Gastrocnemius medialis (tissue), 4 donors: Measurements from ENCODE around the gene LAMTOR2. TPM values are rescaled to one million over a fixed set of nuclear protein-coding genes. Genes with fewer than 3 reads are reported as not detected.

Experiments used
- ATAC-seq, 2 donors: fragments of 150-250 bp; one replicate each; pipeline ENCODE4 v1.9.1; 2016
- DNase-seq, 2 donors: peaks; one replicate each; pipeline ENCODE4 v3.0.0-alpha.2; 2019
- H3K27ac ChIP-seq, 4 donors: fragments of 200-600 bp; sonication (generic); 1 replicate in 1 of 4; 2 replicates in 3 of 4; pipeline ENCODE4 v1.5.1; 2016 to 2018; ENCODE audit warnings: mild to moderate bottlenecking in 2 of 4, moderate library complexity in 1 of 4
- H3K27me3 ChIP-seq, 3 donors: fragments of 200-600 bp; sonication (generic) in 2 of 3; 1 replicate in 1 of 3; 2 replicates in 2 of 3; pipeline versions ENCODE4 v1.5.1 to v1.6.0; 2016 to 2019; ENCODE audit warnings: mild to moderate bottlenecking in 1 of 3, moderate library complexity in 1 of 3
- H3K36me3 ChIP-seq, 2 donors: fragments of 200-600 bp; sonication (generic) in 1 of 2; one replicate each; pipeline ENCODE4 v1.5.1; 2017 to 2018
- H3K4me1 ChIP-seq, 2 donors: fragments of 200-600 bp; sonication (generic) in 1 of 2; one replicate each; pipeline ENCODE4 v1.5.1; 2016 to 2017; ENCODE audit warnings: mild to moderate bottlenecking in 2 of 2
- H3K4me3 ChIP-seq, 4 donors: fragments of 200-600 bp; sonication (generic) in 3 of 4; 1 replicate in 1 of 4; 2 replicates in 3 of 4; pipeline ENCODE4 v1.5.1; 2016 to 2019; ENCODE audit warnings: mild to moderate bottlenecking in 2 of 4
- H3K9me3 ChIP-seq, 3 donors: fragments of 200-600 bp; sonication (generic) in 2 of 3; 1 replicate in 1 of 3; 2 replicates in 2 of 3; pipeline ENCODE4 v1.5.1; 2016 to 2019
- POLR2A ChIP-seq, 2 donors: fragments of 450-650 bp; IDR thresholded peaks; one replicate each; pipeline ENCODE4 v1.6.1; 2017; ENCODE audit warnings: antibody characterized with exemption in 2 of 2, mild to moderate bottlenecking in 2 of 2, moderate library complexity in 2 of 2
- in situ Hi-C, 4 donors: fragments of 200-750 bp; cut with MboI; loops; one replicate each; pipeline versions ENCODE4 v1.15.0 to v1.8.0; 2017; ENCODE audit warnings: low sequenced_read_pairs in 4 of 4
- intact Hi-C: fragments of 100-400 bp; cut with DNase I; formaldehyde crosslinking; loops from one replicate; pipeline ENCODE4 v1.15.1; 2023; ENCODE audit warnings: low total_unique reads
- total RNA-seq, 4 donors: library from RNA; depleted of rRNA; stranded (reverse); fragments of >200 nt; gene quantifications; one replicate each; pipeline versions ENCODE4 v1.1.0 to v1.2.3, GENCODE V29; 2016
- TF ChIP-seq, protein P1 (sequence below), 5 experiments: fragments of 450-650 bp in 3 of 5; fragments of 200-600 bp in 2 of 5; sonication (generic) in 2 of 5; IDR thresholded peaks in 4 of 5; conservative IDR thresholded peaks in 1 of 5; 1 replicate in 4 of 5; 2 replicates in 1 of 5; pipeline ENCODE4 v1.5.1; 2016 to 2019; ENCODE audit warnings: antibody characterized with exemption in 5 of 5, mild to moderate bottlenecking in 3 of 5, moderate library complexity in 3 of 5

LAMTOR2 gene
- total RNA-seq, 4 donors from 2014 or later: 51.5 to 82.7 (median 72.6) TPM

DNA sequence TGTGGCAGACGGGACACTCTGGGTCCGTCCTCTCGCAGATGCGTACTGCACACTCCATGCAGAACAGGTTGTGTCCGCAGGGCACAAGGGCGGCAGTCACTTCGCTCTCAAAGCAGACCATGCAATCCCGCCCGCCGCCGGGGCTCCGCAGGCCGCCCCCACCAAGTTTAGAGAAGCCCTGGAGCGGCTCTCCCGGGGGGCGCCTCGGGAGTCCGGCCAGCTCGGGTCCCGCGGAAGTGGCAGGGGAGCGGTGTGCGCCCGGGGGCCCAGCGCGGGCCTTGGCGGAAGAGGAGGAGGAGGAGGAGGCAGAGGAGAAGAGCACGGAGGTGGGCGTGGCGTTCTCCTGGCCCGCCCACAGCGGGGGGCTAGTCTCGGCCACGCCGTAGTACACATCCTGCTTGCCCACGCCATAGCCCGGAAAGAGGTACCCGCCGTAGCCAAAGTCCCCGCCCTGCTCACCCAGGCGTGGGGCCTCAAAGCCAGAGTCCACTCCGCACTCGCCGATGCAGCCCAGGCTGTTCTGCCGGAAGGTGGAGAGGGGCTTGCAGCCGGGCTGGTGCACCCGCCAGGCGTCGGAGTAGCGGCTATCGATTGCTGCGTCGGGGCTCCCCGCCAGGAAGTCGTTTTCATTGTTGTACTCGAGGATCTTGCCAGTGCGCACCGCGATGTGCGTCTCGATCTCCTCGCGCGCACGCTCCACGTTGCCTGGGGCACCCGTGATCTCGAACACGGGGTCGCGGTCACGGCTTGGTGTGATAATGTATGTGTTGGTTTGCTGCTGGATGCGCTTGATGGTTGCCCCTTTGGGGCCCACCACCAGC is 22.2 kb downstream of the LAMTOR2 start:
- Histone ChIP-seq H3K27ac (peak overlapping the region in 2 of 4 donors; percentile 21 to 59), H3K27me3 (peaks cover 0 to 5% (median 0%) of the 10 kb centered on the region in 3 donors), H3K36me3 (no peaks in the 10 kb centered on the region), H3K4me1 (peaks cover 1 to 7% of the 10 kb centered on the region in 2 donors), H3K9me3 (no peaks in the 10 kb centered on the region), H3K4me3 (peak overlapping the region; percentile 36 to 51 (median 42))
- DNase-seq: no peak
- intact Hi-C loops (no loop called here), in situ Hi-C loops (no loop called here)
- ATAC-seq: peak; percentile 43
- no peak for TF ChIP-seq POLR2A (IDR thresholded peaks at IDR 0.05)
- TF ChIP-seq, protein P1, sequence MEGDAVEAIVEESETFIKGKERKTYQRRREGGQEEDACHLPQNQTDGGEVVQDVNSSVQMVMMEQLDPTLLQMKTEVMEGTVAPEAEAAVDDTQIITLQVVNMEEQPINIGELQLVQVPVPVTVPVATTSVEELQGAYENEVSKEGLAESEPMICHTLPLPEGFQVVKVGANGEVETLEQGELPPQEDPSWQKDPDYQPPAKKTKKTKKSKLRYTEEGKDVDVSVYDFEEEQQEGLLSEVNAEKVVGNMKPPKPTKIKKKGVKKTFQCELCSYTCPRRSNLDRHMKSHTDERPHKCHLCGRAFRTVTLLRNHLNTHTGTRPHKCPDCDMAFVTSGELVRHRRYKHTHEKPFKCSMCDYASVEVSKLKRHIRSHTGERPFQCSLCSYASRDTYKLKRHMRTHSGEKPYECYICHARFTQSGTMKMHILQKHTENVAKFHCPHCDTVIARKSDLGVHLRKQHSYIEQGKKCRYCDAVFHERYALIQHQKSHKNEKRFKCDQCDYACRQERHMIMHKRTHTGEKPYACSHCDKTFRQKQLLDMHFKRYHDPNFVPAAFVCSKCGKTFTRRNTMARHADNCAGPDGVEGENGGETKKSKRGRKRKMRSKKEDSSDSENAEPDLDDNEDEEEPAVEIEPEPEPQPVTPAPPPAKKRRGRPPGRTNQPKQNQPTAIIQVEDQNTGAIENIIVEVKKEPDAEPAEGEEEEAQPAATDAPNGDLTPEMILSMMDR (IDR thresholded peaks at IDR 0.05 in 4 of 5, conservative IDR thresholded peaks at IDR 0.05 in 1 of 5): no peak

DNA sequence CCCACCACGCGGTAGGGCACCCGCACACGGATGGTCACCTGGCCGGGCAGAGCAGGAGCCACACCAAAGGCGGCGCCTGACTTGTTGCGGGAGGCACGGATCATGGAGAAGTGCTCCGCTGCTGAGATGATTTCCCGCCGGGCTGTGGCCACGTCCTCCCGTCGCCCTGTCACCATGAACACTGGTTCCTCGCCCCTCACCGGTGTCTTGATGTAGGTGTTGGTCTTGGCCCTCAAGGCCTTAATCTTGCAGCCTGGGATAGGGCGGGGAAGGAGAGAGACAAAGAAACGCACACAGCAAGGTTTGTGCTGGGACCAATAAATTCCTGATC is 22.8 kb downstream of the LAMTOR2 start:
- ATAC-seq (no peak), DNase-seq (no peak)
- Histone ChIP-seq H3K27ac (peak overlapping the region in 1 of 4 donors; percentile 40), H3K4me3 (no peak overlapping the region), H3K36me3 (no peaks in the 10 kb centered on the region), H3K9me3 (no peaks in the 10 kb centered on the region), H3K4me1 (peaks cover 6 to 7% of the 10 kb centered on the region in 2 donors), H3K27me3 (peaks cover 0 to 5% (median 0%) of the 10 kb centered on the region in 3 donors)
- in situ Hi-C loops (no loop called here), intact Hi-C loops (no loop called here)
- TF ChIP-seq POLR2A (IDR thresholded peaks at IDR 0.05): no peak
- TF ChIP-seq, protein P1 (IDR thresholded peaks at IDR 0.05 in 4 of 5, conservative IDR thresholded peaks at IDR 0.05 in 1 of 5): no peak

DNA sequence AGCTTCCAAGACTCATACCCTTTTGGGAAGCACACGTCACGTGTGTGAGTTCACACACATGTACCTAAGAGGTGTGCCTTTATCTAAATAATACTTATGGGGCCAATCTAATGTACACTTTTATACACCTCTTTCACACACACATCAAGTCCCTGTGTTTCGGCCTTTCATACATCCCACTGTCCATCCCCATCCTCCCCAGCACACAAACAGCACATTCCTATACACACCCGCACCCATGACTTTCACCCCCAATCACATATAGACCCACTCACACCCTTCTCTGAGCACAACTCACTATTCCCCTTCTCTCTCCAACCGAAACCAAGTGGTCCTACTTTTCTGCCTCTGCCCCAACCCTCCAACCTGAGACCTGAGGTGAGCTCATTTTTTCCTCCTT is 24.1 kb downstream of the LAMTOR2 start:
- ATAC-seq: no peak

DNA sequence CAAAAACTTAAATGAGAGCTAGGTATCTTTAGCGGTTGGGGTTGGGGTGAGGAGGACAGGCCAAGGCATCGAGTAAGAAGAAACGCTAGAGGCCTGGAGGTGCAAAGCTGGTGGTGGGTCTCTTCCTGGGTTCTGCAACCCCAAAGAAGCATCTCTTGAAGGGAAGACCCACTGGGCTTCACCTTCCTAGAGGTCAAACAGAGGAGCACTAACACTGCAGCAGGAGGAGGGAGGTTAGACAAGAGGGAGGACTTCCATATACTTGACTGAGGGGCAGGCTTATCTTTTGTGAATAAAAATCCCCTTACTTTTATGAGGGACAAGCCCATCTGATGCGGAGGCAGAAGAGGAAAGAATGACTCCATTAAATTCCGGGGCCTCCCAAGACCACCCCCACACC is 25.2 kb downstream of the LAMTOR2 start:
- Histone ChIP-seq H3K9me3 (no peaks in the 10 kb centered on the region), H3K27ac (no peak overlapping the region), H3K4me3 (no peak overlapping the region), H3K4me1 (peaks cover 10 to 14% of the 10 kb centered on the region in 2 donors), H3K36me3 (no peaks in the 10 kb centered on the region), H3K27me3 (peaks cover 0 to 5% (median 0%) of the 10 kb centered on the region in 3 donors)
- intact Hi-C loops: no loop called here
- in situ Hi-C loops: no loop called here
- ATAC-seq (no peak), DNase-seq (no peak)
- TF ChIP-seq, protein P1 (IDR thresholded peaks at IDR 0.05 in 4 of 5, conservative IDR thresholded peaks at IDR 0.05 in 1 of 5): no peak
- no peak for TF ChIP-seq POLR2A (IDR thresholded peaks at IDR 0.05)

More for the DNA sequence above, 24.1 kb downstream of the LAMTOR2 start:
- intact Hi-C loops (no loop called here), in situ Hi-C loops (no loop called here)
- Histone ChIP-seq H3K4me1 (peaks cover 10 to 14% of the 10 kb centered on the region in 2 donors), H3K4me3 (no peak overlapping the region), H3K36me3 (no peaks in the 10 kb centered on the region), H3K27me3 (peaks cover 0 to 5% (median 0%) of the 10 kb centered on the region in 3 donors), H3K9me3 (no peaks in the 10 kb centered on the region), H3K27ac (no peak overlapping the region)
- DNase-seq: no peak
- no peak for TF ChIP-seq POLR2A (IDR thresholded peaks at IDR 0.05)
- TF ChIP-seq, protein P1 (IDR thresholded peaks at IDR 0.05 in 4 of 5, conservative IDR thresholded peaks at IDR 0.05 in 1 of 5): no peak
